Raji (cell line): ENCODE measurements around the gene CACNA2D1.

Source experiments
- POLR2A ChIP-seq: IDR thresholded peaks from 2 replicates; pipeline ENCODE4 v1.6.1; 2011; ENCODE audit warnings: low read depth, low read length, control low read depth; ENCODE audit not compliant: insufficient read depth

The CACNA2D1 gene

DNA sequence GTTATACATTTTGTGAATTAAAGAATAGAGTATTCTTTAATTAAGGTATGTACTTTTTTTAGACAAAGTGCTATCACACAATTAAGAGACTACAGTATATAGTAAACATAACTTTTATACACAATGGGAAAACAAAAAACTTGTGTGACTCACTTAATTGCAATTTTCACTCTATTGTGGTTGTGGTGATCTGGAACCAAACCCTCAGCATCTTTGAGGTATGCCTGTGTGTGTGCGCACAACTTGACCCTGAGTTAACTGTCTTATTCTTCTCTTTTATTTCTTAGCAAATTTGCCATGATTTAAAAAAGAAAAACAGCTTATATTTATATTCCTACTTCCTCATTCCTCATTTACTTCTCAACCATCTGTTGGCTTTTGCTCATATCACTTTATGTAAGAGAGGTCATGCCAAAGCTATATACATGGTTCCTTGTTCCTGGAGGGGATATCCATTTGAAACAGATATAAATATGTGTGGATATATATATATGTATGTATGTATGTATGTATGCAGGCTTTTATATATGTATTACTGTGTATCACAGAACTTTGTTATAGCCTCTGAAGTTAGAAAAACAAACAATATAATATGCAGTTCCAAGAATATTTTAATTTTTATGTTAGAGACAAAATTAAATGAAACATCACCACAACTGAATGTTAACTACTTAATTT, 414.2 kb downstream of the CACNA2D1 start:
- no peak for TF ChIP-seq POLR2A

DNA sequence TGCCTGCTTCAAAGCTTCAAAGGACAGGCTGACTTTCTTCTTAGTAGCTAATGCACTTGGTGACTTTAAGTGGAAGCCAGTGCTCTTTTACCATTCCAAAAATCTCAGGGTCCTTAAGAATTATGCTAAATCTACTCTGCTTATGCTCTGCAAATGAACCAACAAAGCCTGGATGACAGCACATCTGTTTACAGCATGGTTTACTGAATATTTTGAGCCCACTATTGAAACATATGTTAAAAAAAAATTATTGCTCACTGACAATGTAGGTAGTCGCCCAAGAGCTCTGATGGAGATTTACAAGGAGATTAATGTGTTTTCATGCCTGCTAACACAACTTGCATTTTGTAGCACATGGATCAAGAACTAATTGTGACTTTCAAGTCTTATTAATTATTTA, 415.5 kb downstream of the CACNA2D1 start:
- no peak for TF ChIP-seq POLR2A

DNA sequence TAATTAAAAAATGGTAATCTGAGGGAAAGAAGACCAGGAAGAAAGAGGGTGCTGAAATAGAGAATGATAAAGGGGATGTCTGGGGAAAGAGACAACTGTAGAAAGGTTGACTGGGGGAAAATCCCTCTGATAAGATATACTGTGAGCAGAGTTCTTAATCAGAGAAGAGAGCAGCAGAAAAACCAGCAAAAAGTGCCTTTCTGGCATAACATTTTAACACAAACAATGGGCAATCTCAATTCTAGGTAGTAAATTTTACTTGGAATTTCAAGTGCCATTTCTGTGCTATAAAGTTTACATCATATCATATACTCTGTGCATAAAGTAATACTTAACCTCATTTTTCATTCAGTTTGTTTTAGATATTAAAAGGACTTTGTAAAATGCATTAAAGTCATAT, 421.9 kb downstream of the CACNA2D1 start:
- TF ChIP-seq POLR2A, result no peak

DNA sequence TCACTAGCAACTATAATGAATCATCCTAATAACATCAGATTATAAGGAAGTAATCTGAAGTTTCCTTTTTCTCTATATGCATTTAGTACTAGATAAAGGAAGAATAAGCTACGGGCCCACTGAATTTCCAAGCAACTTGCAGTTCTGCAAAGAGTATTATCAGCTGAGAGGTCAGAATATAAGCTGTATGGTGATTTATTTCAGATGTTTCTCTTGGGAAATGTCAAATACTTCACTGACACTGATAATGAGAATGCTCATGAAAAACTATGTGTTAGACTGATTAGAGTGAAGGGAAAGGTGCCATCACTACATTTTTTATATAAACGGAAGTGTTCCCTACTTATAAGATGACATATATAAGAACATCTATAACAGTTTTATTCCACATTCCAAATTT, 422.5 kb downstream of the CACNA2D1 start:
- no peak for TF ChIP-seq POLR2A

DNA sequence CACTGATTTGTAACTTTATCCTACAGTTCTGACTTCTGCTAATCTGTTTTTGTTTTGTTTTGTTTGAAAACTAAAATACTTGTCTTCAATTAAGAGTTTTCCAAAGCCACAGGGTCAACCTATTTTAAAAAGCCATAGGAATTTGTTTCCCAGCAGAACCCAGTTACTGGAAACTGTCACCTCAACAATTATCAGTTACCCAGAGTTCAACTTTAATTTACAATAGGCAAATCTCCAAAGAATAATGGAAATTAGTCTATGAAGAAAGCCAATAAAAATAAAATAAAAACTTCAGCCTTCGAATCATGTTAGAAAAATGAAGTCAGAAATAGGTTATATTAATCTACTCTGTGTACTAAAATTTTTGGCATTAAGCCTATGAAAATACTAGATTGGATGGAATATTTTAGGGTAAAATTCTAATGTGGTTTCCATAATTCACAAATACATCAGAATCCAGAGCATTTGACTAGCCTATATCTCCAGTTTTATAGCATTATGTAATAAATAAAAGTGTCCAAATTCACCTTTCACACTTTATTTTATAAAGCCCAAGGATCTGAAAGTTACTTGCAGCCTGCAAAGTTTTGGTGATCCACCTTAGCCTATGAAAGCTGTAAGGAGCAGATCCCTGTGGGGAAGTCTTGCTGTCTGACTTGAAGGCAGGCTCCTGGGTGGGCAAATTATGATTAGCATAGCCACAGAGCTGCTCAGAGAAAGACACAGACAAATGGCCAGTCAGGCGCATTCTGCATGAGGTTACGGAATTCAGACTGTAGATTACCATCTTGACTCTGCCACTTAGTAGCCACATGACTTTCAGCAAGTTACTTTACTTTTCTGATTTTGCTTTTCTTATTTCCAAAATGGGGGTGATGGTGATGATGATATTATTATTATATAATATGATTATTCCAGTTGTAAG, 423.8 kb downstream of the CACNA2D1 start:
- TF ChIP-seq POLR2A, result no peak

DNA sequence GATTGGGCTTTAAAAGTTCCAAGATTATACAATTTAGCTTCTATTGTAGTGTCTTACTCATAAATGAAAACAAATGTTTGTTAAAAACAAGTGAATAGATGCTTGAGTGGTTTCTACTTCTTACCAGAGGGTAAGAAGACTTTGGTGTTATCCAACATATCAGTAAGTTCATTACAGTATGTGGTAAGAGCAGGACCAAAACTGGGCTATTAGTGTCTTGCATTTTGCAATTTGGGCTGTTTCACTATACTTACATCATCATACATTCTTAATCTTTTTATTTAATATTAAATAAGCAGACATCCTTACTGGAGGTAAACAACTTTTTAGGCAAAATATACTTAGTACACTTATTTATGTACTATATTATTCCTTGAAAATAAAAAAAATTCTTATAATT, 425.4 kb downstream of the CACNA2D1 start:
- TF ChIP-seq POLR2A, result no peak

DNA sequence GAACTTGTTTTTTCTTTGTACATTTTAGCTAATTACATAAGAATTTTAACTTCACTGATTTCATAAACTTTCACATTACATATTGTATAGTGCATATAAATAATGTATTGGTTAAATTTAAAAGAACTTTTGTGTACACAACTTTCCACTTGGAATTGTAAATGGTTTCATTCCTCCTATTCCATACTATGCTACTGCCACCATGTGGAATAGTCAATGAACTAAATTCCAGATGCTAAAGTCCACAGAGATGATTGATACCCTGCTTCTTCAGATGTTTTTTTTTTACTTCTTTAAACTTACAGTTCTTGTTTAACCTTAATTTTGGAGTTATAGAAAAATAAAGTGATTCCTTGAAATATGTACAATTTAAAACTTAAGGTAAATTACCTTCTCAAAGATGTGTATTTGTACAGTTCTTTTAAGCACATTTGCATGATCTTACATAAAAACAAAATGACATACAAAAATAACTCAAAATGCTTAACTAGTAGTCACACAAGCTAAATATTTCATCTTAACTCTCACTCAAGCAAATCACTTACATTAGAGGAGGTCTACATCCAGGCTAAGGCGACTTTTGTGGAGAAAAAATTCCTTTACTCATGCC, 426.1 kb downstream of the CACNA2D1 start:
- TF ChIP-seq POLR2A, result no peak

DNA sequence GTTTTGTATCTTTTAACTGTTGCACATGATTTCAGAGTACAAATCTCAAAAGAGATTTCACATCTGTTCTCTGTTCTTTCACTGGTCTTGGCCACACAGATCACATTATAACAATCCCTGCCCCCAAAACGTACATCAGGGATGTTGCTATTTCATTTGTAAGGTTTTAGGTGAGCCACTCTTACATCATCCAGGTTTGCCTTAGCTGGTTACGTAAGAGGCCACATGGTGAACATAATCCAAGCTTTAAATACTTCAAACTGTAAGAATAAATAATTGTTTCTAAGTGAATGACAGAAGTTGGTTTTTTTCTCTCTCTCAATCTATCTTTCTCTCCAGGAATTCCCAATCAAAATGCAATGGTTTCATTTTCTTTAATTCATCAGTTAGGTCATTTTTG, 427.8 kb downstream of the CACNA2D1 start:
- no peak for TF ChIP-seq POLR2A

DNA sequence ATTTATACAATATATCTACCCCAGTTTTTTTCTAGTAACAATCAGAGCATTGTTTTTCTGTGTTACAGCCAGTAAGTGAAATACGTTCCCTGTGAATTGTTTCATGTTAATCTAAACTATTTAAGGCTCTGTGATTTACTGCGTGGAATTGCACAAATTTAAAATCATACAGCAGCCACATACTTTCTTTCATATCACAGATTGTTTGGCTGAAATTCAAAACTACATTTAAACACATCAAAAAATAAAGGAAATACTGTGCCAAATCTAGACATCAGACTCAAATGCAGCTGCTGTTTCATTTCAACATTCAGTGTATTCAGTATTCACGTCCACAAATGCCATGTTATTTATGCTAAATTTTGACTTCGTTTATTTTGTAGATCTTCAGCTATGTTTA, 431.1 kb downstream of the CACNA2D1 start:
- no peak for TF ChIP-seq POLR2A

DNA sequence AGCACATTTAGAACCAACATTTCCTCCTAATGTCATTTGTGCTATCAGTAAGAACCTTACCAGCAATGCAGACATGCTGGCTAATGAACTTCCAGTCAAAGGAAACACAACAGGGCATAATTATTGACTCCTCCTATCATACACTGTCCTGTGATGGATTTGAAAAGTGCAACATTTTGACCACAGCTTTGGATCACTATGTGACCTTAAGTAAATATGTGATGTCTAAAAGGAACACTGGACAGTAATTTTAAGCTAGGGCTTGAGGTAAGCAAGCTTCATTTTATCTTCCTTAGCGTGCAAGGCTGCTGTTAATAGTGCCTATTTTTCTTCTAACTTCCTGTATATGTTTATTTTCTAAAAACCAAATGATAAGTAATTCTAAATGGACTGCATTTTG, 433.2 kb downstream of the CACNA2D1 start:
- TF ChIP-seq POLR2A, result no peak

DNA sequence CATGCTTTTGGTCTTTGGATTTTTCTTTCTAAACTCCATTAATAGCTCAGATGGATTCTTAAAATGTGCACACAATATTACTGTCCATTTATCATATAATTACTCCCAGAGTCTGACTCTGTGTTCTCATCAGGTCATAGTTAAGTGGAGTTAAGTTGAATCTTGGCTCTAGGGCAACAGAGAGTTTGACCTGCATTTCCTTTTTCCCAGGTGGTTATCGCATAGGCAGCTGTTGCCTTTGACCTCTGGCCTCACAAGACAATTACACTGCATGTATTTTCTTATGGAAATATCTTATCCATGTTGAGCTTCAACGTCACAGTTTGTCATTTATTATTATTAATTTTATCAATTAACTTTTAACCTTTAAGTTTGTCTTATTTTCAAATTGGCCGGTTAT, 436.3 kb downstream of the CACNA2D1 start:
- TF ChIP-seq POLR2A, result no peak

DNA sequence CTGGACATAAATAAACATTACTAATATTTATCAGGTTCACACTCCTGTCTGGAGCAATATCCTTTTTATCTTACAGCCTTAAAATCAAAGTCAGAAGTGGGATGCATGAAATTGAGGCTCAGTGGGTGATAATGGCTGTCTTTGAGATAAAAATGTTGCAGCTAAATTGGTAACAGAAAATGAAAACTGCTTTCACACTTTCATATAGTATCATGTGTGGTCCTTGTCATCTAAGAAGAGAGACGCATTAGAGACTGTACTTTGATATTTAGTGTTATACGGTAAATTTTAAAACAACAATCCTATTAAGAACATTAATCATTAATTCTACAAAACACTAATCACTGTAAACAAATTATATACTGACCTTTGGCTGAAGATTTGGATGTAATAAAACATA, 438.5 kb downstream of the CACNA2D1 start:
- TF ChIP-seq POLR2A, result no peak

DNA sequence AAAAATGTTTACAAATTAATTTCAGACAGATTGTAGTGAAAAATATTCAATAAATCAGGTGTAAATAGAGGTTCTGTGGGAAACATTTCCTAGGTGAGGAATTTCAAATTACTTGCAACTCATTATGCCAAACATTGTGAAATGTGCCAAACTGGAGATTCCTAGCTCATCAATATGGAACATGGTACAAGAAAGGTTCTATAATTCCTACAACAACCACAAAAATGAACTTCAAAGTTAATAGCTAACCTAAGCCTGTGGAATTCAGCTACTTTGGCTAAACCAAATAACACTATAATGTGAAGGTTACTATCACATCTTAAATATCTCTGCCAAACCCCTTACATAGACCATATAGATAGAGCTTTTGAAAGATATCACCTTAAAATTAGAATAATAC, 450.4 kb downstream of the CACNA2D1 start:
- no peak for TF ChIP-seq POLR2A

DNA sequence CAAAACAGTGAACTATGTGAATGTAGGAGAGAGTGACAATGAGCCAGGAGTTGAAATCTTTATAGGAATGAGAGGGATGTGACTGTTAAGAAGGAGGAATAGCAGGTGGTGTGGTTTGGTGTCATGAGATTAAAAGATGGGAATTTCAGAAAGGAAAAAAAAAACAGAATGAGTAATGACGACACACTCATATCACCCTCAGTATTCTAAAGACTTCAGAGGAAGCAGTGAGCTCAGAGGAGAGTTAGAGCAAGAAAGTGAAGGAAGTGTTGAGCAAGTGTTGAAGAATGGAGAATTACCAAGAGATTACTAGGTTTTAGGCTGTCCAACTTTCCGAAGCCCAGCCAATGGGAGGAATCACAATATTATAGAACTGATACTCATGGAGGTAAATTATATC, 453.2 kb downstream of the CACNA2D1 start:
- no peak for TF ChIP-seq POLR2A

DNA sequence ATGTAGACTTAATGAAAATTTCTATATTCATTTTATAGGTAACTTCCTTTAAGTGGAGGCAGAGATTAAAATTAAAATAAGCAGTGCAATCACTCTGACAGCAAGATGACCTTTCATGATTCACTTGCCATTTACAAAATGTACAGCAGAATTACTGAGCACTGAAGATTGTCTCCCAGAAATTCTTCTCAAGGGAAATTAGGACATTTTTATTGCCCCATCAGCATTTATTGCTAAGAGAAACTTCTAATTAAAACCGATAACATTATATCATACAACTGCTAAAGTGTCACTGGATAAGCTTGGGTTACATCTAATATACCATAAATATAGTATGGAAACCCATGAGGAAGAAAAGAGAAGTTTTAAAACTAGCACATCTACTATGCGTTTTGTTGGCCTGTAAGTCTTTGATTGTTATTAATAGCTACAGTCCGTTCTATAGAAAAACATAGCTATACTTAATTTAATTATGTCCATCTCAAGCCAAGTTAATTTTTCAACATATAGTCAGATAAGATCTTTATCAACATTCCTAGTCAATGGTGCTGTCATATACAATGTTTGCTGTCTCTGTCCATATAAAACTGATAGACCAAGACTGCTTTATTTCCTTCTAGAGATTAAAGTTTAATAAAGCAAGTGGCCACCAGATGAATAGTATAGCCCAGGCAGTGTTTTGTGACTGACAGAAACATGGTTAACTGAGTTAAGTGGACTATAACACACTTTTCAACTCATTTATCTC, 456.7 kb downstream of the CACNA2D1 start:
- no peak for TF ChIP-seq POLR2A

DNA sequence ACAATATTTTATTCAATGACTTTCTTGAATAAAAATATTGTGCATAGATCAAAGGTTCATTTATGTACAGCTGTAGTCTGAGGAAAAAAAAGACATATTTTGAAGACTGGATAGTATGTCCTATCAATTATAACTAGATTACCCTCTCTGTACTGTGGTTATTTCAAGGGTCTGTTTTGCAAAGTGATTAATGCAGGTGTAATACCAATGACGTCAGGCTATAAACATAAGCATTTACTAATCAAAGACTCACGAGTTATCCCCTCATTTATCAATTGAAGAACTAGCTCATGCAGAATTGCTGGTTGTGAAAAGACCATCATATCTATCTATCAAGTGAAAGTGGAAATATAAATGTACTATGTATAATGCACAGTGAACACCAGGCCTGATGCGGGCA, 460.2 kb downstream of the CACNA2D1 start:
- no peak for TF ChIP-seq POLR2A

DNA sequence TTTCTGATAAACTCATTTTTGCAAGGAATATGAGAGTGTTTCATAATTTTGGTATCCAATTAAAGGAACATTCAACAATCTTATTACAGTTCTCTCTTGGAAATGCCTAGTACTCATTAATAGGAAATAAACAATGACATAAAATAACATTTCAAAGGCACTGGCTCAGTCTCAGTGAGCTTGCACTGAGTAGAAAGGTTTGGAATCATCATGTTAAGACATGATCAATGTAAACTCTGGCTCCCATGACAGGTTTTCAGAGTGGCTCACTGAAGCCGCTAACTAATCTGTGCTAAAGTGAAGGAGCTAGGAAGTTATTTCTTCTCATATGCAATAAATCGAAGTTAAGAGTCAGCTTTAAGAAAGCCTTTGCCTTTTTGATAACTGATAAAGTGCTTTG, 470.5 kb downstream of the CACNA2D1 start:
- TF ChIP-seq POLR2A, result no peak
